A673 (cell line): ENCODE results near the gene PSMG4. TPM values are rescaled to one million over a fixed set of nuclear protein-coding genes. Genes with fewer than 3 reads are reported as not detected.

Source experiments
- BruUV-seq: library from RNA; stranded (reverse); fragments of 400-500 nt; replicated peaks from 2 replicates; lab custom pipeline; 2021; lab: Mats Ljungman, UMichigan
- CTCF ChIA-PET: fragments of 300-600 bp; sonication (Branson Sonifier 250); formaldehyde crosslinking; loops from one replicate; lab custom pipeline; 2022; ENCODE audit warnings: antibody characterized with exemption; lab: Charles Lee
- POLR2A ChIA-PET: fragments of 300-600 bp; sonication (Branson Sonifier 250); formaldehyde crosslinking; loops from one replicate; lab custom pipeline; 2022; ENCODE audit warnings: antibody characterized with exemption; ENCODE audit not compliant: low non-redundant PET; lab: Charles Lee
- DNase-seq: peaks from one replicate; pipeline ENCODE4 v3.0.0-alpha.2; 2015; ENCODE audit warnings: low spot score
- H3K27ac ChIP-seq: fragments of 200-600 bp; sonication (generic); 2 replicates; pipeline ENCODE4 v1.5.1; 2016; ENCODE audit warnings: mixed run types, low read depth, mild to moderate bottlenecking, mixed read lengths, antibody characterized with exemption, low read length; ENCODE audit not compliant: poor library complexity, severe bottlenecking
- H3K27me3 ChIP-seq: fragments of 200-600 bp; sonication (generic); replicated peaks from 2 replicates; pipeline ENCODE4 v1.6.1; 2017; ENCODE audit warnings: mixed run types, low read depth, mild to moderate bottlenecking, mixed read lengths, antibody characterized with exemption, low read length; ENCODE audit not compliant: insufficient read depth, poor library complexity
- H3K36me3 ChIP-seq: fragments of 200-600 bp; sonication (generic); 2 replicates; pipeline ENCODE4 v1.6.1; 2016; ENCODE audit warnings: mixed run types, mild to moderate bottlenecking, mixed read lengths, antibody characterized with exemption, low read length; ENCODE audit not compliant: insufficient read depth, poor library complexity, severe bottlenecking
- H3K4me1 ChIP-seq: fragments of 200-600 bp; sonication (generic); 2 replicates; pipeline ENCODE4 v1.6.1; 2017; ENCODE audit warnings: mixed run types, mild to moderate bottlenecking, mixed read lengths, antibody characterized with exemption, low read length; ENCODE audit not compliant: insufficient read depth, poor library complexity, severe bottlenecking
- H3K4me3 ChIP-seq: fragments of 200-600 bp; sonication (generic); 2 replicates; pipeline ENCODE4 v1.5.1; 2016; ENCODE audit warnings: low read depth, mixed run types, mild to moderate bottlenecking, mixed read lengths, low read length; ENCODE audit not compliant: poor library complexity, severe bottlenecking
- H3K9me3 ChIP-seq: fragments of 200-600 bp; sonication (generic); 2 replicates; pipeline ENCODE4 v1.6.1; 2016; ENCODE audit warnings: mixed run types, low read depth, mild to moderate bottlenecking, mixed read lengths, antibody characterized with exemption, low read length; ENCODE audit not compliant: poor library complexity, severe bottlenecking
- EZH2 ChIP-seq: fragments of 200-600 bp; sonication (generic); IDR thresholded peaks from 2 replicates; pipeline ENCODE4 v1.6.1; 2017; ENCODE audit warnings: borderline replicate concordance, low read depth, mild to moderate bottlenecking, mixed read lengths, antibody characterized with exemption, low read length; ENCODE audit not compliant: poor library complexity, severe bottlenecking
- intact Hi-C: fragments of 100-400 bp; cut with micrococcal nuclease; formaldehyde crosslinking; loops from one replicate; pipeline ENCODE4 v1.10.0; 2022; ENCODE audit not compliant: unreplicated experiment
- total RNA-seq: library from RNA; stranded (reverse); gene quantifications from 2 replicates; pipeline ENCODE4 v1.2.3, GENCODE V29; 2021
- TF ChIP-seq, protein P1 (sequence below): fragments of 300-800, 200-600 bp; sonication (generic); conservative IDR thresholded peaks from 2 replicates; pipeline ENCODE4 v1.5.1; 2017; ENCODE audit warnings: low read depth, mild to moderate bottlenecking, antibody characterized with exemption, low read length, moderate library complexity, mixed read lengths

PSMG4 gene
- total RNA-seq, 1 experiment from 2014 or later, result 34.4 TPM

DNA sequence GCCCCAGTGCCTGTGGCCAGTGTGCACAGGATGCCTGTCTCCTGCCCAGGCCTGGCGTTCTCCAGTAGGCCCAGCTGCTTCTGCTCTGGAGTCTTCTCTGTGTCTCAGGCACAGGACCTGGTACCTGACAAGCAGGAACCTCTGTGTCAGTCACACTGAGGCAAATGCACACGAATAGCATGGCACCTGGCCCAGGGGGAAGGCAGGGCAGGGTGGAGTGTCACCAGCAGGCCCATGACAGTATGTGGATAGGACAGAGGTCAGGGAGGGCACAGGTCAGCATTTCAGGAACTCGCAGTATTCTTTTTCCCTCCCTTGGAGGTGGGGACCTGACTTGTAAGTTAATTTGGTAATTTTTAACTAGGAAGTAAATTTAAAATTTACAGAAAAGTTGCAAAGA is 5.6 kb downstream of the PSMG4 start:
- no TSS peak for BruUV-seq
- Histone ChIP-seq H3K27me3 (no peaks in the 10 kb centered on the region), H3K36me3 (peaks cover 29% of the 10 kb centered on the region), H3K4me3 (no peak overlapping the region), H3K27ac (no peak overlapping the region), H3K4me1 (peaks cover 13% of the 10 kb centered on the region), H3K9me3 (no peaks in the 10 kb centered on the region)
- ChIA-PET CTCF (no interaction called here), POLR2A (no interaction called here)
- intact Hi-C loops, result no loop called here
- DNase-seq, result no peak
- no peak for TF ChIP-seq EZH2
- TF ChIP-seq, protein P1, sequence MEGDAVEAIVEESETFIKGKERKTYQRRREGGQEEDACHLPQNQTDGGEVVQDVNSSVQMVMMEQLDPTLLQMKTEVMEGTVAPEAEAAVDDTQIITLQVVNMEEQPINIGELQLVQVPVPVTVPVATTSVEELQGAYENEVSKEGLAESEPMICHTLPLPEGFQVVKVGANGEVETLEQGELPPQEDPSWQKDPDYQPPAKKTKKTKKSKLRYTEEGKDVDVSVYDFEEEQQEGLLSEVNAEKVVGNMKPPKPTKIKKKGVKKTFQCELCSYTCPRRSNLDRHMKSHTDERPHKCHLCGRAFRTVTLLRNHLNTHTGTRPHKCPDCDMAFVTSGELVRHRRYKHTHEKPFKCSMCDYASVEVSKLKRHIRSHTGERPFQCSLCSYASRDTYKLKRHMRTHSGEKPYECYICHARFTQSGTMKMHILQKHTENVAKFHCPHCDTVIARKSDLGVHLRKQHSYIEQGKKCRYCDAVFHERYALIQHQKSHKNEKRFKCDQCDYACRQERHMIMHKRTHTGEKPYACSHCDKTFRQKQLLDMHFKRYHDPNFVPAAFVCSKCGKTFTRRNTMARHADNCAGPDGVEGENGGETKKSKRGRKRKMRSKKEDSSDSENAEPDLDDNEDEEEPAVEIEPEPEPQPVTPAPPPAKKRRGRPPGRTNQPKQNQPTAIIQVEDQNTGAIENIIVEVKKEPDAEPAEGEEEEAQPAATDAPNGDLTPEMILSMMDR, result no peak

DNA sequence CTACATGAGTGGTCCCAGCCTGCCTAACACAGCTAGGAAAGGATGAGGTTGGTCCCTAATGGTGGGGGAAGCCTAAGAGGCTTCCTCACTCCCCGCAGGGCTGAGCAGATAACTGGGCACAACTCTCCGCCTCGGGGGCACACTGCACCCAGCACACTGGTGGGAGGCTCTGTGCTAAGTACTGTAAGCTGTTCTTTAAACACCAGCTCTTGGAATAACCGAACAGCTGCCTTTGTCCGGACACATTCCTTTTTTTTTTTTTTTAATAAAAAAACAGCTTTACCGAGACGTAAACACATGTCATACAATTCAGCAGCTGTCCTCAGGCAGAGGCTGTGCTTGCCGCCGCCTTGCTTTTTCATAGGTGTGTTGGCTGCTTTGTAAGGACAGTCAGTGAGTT is 6.9 kb downstream of the PSMG4 start:
- Histone ChIP-seq H3K27me3 (no peaks in the 10 kb centered on the region), H3K27ac (no peak overlapping the region), H3K9me3 (no peaks in the 10 kb centered on the region), H3K4me3 (no peak overlapping the region), H3K36me3 (peaks cover 41% of the 10 kb centered on the region), H3K4me1 (peaks cover 9% of the 10 kb centered on the region)
- TF ChIP-seq EZH2, result no peak
- TF ChIP-seq, protein P1, result no peak
- no TSS peak for BruUV-seq
- ChIA-PET POLR2A (no interaction called here), CTCF (no interaction called here)
- DNase-seq, result no peak
- intact Hi-C loops, result no loop called here

DNA sequence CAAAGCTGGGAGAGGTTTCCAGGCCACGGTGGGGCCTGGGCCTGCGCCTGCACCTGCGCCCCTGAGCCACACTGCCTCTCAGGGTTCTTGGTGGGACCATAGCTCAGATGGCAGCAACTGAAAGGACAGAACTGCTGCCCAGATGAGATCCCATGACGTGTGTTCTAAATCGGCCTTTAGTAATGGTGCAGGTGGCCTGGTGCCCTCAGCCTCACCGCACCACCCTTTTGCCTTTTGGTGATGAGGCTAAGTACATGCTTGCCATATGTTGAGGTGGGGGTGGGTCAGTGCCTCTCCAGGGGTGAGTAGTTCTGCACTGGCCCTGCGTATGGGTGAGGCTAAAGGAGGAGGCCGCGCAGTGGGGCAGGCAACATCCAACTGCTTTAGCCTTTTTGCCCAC is 7.4 kb downstream of the PSMG4 start:
- Histone ChIP-seq H3K9me3 (no peaks in the 10 kb centered on the region), H3K27me3 (no peaks in the 10 kb centered on the region), H3K36me3 (peaks cover 43% of the 10 kb centered on the region), H3K4me3 (no peak overlapping the region), H3K4me1 (peaks cover 4% of the 10 kb centered on the region), H3K27ac (no peak overlapping the region)
- BruUV-seq, result no TSS peak
- CTCF ChIA-PET, result no interaction called here
- no peak for DNase-seq
- no peak for TF ChIP-seq EZH2
- TF ChIP-seq, protein P1, result no peak
- POLR2A ChIA-PET, result no interaction called here
- intact Hi-C loops, result no loop called here
